Measurements from ENCODE around the gene PNLDC1. TPM values are rescaled to one million over a fixed set of nuclear protein-coding genes. Genes with fewer than 3 reads are reported as not detected.
A peak's percentile ranks its signal among the peaks of the same experiment; 100 is the strongest.

Gene PNLDC1
- total and polyA plus RNA-seq, 5 donors from 2014 or later = 0.21 TPM; not detected in 4

DNA sequence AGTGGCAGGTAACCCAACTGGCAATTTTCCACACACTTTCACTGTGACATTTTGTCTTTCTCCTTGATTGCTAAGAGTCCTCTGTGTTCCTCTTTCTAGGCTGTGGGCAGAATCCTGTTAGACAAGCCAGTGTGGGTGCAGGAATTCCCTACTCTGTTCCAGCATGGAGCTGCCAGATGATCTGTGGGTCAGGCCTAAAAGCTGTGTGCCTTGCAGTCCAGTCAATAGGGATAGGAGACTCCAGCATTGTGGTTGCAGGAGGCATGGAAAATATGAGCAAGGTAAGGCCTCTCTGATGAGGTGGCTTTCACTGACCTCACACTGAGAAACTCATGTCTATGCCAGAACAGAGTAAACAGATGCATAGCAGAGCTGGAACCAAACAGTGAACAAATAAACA lies 33.2 kb upstream of the PNLDC1 start:
- Mint-ChIP-seq H3K9me3 (peaks cover 0 to 6% (median 2%) of the 10 kb centered on the region in 7 donors), H3K36me3 (peaks cover 51% of the 10 kb centered on the region), H3K4me3 (no peak overlapping the region), H3K27me3 (no peaks in the 10 kb centered on the region), H3K4me1 (peaks cover 4 to 23% (median 15%) of the 10 kb centered on the region in 4 donors), H3K27ac (no peak overlapping the region)
- Histone ChIP-seq H3K36me3 (ENCODE audit: control insufficient read depth, insufficient read depth, low read length) (peaks cover 37% of the 10 kb centered on the region), H3K9me3 (ENCODE audit: control insufficient read depth in 2 of 2, low read length in 2 of 2) (no peaks in the 10 kb centered on the region), H3K27me3 (ENCODE audit: control insufficient read depth, insufficient read depth, low read length) (no peaks in the 10 kb centered on the region), H3K4me3 (ENCODE audit: low read depth, low read length) (no peak overlapping the region), H3K27ac (ENCODE audit: insufficient read depth, low read length, poor library complexity, severe bottlenecking) (no peak overlapping the region), H3K4me1 (ENCODE audit: control insufficient read depth, insufficient read depth, low read length, poor library complexity, severe bottlenecking) (peaks cover 10% of the 10 kb centered on the region)
- ATAC-seq (ENCODE audit: low read depth in 2 of 2) (no peak), DNase-seq (no peak)

- Histone ChIP-seq H3K9me3 (ENCODE audit: control insufficient read depth in 2 of 2, low read length in 2 of 2) (no peaks in the 10 kb centered on the region), H3K36me3 (ENCODE audit: control insufficient read depth, insufficient read depth, low read length) (peaks cover 39% of the 10 kb centered on the region), H3K4me1 (ENCODE audit: control insufficient read depth, insufficient read depth, low read length, poor library complexity, severe bottlenecking) (no peaks in the 10 kb centered on the region), H3K27me3 (ENCODE audit: control insufficient read depth, insufficient read depth, low read length) (no peaks in the 10 kb centered on the region), H3K4me3 (ENCODE audit: low read depth, low read length) (no peak overlapping the region), H3K27ac (ENCODE audit: insufficient read depth, low read length, poor library complexity, severe bottlenecking) (no peak overlapping the region)
- ATAC-seq (ENCODE audit: low read depth in 2 of 2) (no peak), DNase-seq (no peak)
- H3K27me3 Mint-ChIP-seq = no peaks in the 10 kb centered on the region
- H3K4me3 Mint-ChIP-seq = no peak overlapping the region
- peaks cover 51% of the 10 kb centered on the region for H3K36me3 Mint-ChIP-seq
- peaks cover 0 to 15% (median 7%) of the 10 kb centered on the region in 4 donors for H3K4me1 Mint-ChIP-seq
- H3K27ac Mint-ChIP-seq = no peak overlapping the region
- H3K9me3 Mint-ChIP-seq = peaks cover 0 to 6% (median 2%) of the 10 kb centered on the region in 7 donors
These were observed 30.6 kb upstream of the PNLDC1 start for GRCh38 chr6:159769470-159769869.

DNA sequence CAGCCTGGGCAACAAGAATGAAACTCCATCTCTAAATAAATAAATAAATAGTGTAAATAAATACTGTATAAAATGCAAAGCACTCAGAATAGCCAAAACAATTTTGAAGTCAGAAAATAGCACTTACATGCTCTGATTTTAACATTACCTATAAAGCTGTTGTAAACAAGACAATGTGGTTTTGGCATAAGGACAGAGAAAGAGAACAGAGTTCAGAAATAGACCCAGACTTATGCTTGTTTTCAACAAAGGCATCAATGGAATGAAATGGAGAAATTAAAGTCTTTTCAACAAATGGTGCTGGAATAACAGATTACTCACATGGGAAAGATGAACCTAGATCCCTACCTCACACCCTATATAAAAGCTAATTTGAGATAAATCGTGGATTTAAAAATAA lies 27.9 kb upstream of the PNLDC1 start:
- peaks cover 55% of the 10 kb centered on the region for H3K36me3 Mint-ChIP-seq
- ATAC-seq (ENCODE audit: low read depth in 2 of 2) (no peak), DNase-seq (no peak)
- peak overlapping the region in 1 of 4 donors; percentile 32 for H3K4me3 Mint-ChIP-seq
- no peak overlapping the region for H3K4me3 ChIP-seq (ENCODE audit: low read depth, low read length)
- no peaks in the 10 kb centered on the region for H3K27me3 ChIP-seq (ENCODE audit: control insufficient read depth, insufficient read depth, low read length)
- H3K27ac ChIP-seq (ENCODE audit: insufficient read depth, low read length, poor library complexity, severe bottlenecking) = no peak overlapping the region
- H3K4me1 Mint-ChIP-seq = peaks cover 0 to 11% (median 0%) of the 10 kb centered on the region in 4 donors
- H3K4me1 ChIP-seq (ENCODE audit: control insufficient read depth, insufficient read depth, low read length, poor library complexity, severe bottlenecking) = no peaks in the 10 kb centered on the region
- peaks cover 0 to 6% (median 2%) of the 10 kb centered on the region in 7 donors for H3K9me3 Mint-ChIP-seq
- H3K36me3 ChIP-seq (ENCODE audit: control insufficient read depth, insufficient read depth, low read length) = peaks cover 46% of the 10 kb centered on the region
- H3K27ac Mint-ChIP-seq = no peak overlapping the region
- no peaks in the 10 kb centered on the region for H3K9me3 ChIP-seq (ENCODE audit: control insufficient read depth in 2 of 2, low read length in 2 of 2)
- H3K27me3 Mint-ChIP-seq = no peaks in the 10 kb centered on the region

- Mint-ChIP-seq H3K36me3 (peaks cover 59% of the 10 kb centered on the region), H3K27me3 (no peaks in the 10 kb centered on the region), H3K9me3 (no peaks in the 10 kb centered on the region), H3K27ac (peak overlapping the region in 2 of 3 donors; percentile 20 to 60), H3K4me3 (no peak overlapping the region), H3K4me1 (peaks cover 5 to 8% (median 7%) of the 10 kb centered on the region in 4 donors)
- no peak overlapping the region for H3K4me3 ChIP-seq (ENCODE audit: low read depth, low read length)
- H3K36me3 ChIP-seq (ENCODE audit: control insufficient read depth, insufficient read depth, low read length) = peaks cover 74% of the 10 kb centered on the region
- no peaks in the 10 kb centered on the region for H3K9me3 ChIP-seq (ENCODE audit: control insufficient read depth in 2 of 2, low read length in 2 of 2)
- H3K27me3 ChIP-seq (ENCODE audit: control insufficient read depth, insufficient read depth, low read length) = no peaks in the 10 kb centered on the region
- peaks cover under 1% of the 10 kb centered on the region for H3K4me1 ChIP-seq (ENCODE audit: control insufficient read depth, insufficient read depth, low read length, poor library complexity, severe bottlenecking)
- H3K27ac ChIP-seq (ENCODE audit: insufficient read depth, low read length, poor library complexity, severe bottlenecking) = no peak overlapping the region
- no peak for DNase-seq
- ATAC-seq (ENCODE audit: low read depth in 2 of 2) = no peak
These were observed 22.7 kb upstream of the PNLDC1 start for GRCh38 chr6:159777240-159777904.

GRCh38 chr6:159778131-159778530 lies 21.9 kb upstream of the PNLDC1 start:
- Histone ChIP-seq H3K27me3 (ENCODE audit: control insufficient read depth, insufficient read depth, low read length) (no peaks in the 10 kb centered on the region), H3K36me3 (ENCODE audit: control insufficient read depth, insufficient read depth, low read length) (peaks cover 80% of the 10 kb centered on the region), H3K4me3 (ENCODE audit: low read depth, low read length) (no peak overlapping the region), H3K27ac (ENCODE audit: insufficient read depth, low read length, poor library complexity, severe bottlenecking) (no peak overlapping the region), H3K9me3 (ENCODE audit: control insufficient read depth in 2 of 2, low read length in 2 of 2) (no peaks in the 10 kb centered on the region), H3K4me1 (ENCODE audit: control insufficient read depth, insufficient read depth, low read length, poor library complexity, severe bottlenecking) (peaks cover 7% of the 10 kb centered on the region)
- Mint-ChIP-seq H3K27me3 (no peaks in the 10 kb centered on the region), H3K36me3 (peaks cover 67% of the 10 kb centered on the region), H3K9me3 (no peaks in the 10 kb centered on the region), H3K4me3 (no peak overlapping the region), H3K4me1 (peaks cover 13 to 16% (median 15%) of the 10 kb centered on the region in 4 donors), H3K27ac (peak overlapping the region in 1 of 3 donors; percentile 20)
- ATAC-seq (ENCODE audit: low read depth in 2 of 2) (no peak), DNase-seq (no peak)

- peak overlapping the region in 1 of 3 donors; percentile 20 for H3K27ac Mint-ChIP-seq
- peaks cover 13 to 19% (median 15%) of the 10 kb centered on the region in 4 donors for H3K4me1 Mint-ChIP-seq
- peaks cover 84% of the 10 kb centered on the region for H3K36me3 ChIP-seq (ENCODE audit: control insufficient read depth, insufficient read depth, low read length)
- ATAC-seq (ENCODE audit: low read depth in 2 of 2) (no peak), DNase-seq (no peak)
- no peaks in the 10 kb centered on the region for H3K27me3 ChIP-seq (ENCODE audit: control insufficient read depth, insufficient read depth, low read length)
- H3K27me3 Mint-ChIP-seq = no peaks in the 10 kb centered on the region
- peaks cover 70% of the 10 kb centered on the region for H3K36me3 Mint-ChIP-seq
- H3K4me3 ChIP-seq (ENCODE audit: low read depth, low read length) = no peak overlapping the region
- peaks cover 7% of the 10 kb centered on the region for H3K4me1 ChIP-seq (ENCODE audit: control insufficient read depth, insufficient read depth, low read length, poor library complexity, severe bottlenecking)
- H3K27ac ChIP-seq (ENCODE audit: insufficient read depth, low read length, poor library complexity, severe bottlenecking) = no peak overlapping the region
- H3K9me3 ChIP-seq (ENCODE audit: control insufficient read depth in 2 of 2, low read length in 2 of 2) = no peaks in the 10 kb centered on the region
- H3K4me3 Mint-ChIP-seq = no peak overlapping the region
- H3K9me3 Mint-ChIP-seq = no peaks in the 10 kb centered on the region
These were observed 21.5 kb upstream of the PNLDC1 start for GRCh38 chr6:159778542-159779103.

DNA sequence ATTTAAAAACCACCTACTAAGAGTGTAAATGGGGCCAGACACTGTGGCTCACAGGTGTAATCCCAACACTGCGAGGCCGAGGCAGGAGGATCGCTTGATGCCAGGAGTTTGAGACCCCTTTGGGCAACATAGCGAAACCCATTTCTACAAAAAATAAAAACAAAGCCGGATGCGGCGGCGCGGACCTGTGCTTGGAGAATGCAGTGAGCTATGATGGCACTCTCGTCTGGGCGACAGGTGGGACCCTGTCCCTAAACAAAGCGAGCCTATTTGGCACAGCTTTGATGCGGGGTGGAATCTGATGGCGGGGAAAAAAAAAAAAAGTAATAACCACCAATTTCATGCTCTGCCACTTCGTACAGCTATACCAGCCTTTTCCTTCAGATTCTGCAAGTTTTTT lies 11.8 kb upstream of the PNLDC1 start:
- DNase-seq (peak in 1 of 3 donors; percentile 4), ATAC-seq (ENCODE audit: low read depth in 2 of 2) (no peak)
- H3K27me3 Mint-ChIP-seq = peaks cover 8% of the 10 kb centered on the region
- peaks cover 39% of the 10 kb centered on the region for H3K36me3 Mint-ChIP-seq
- no peaks in the 10 kb centered on the region for H3K9me3 ChIP-seq (ENCODE audit: control insufficient read depth in 2 of 2, low read length in 2 of 2)
- H3K4me3 Mint-ChIP-seq = peak overlapping the region; percentile 90 to 100 (median 99)
- peak overlapping the region; percentile 97 for H3K27ac ChIP-seq (ENCODE audit: insufficient read depth, low read length, poor library complexity, severe bottlenecking)
- no peaks in the 10 kb centered on the region for H3K27me3 ChIP-seq (ENCODE audit: control insufficient read depth, insufficient read depth, low read length)
- H3K4me3 ChIP-seq (ENCODE audit: low read depth, low read length) = peak overlapping the region; percentile 86
- H3K36me3 ChIP-seq (ENCODE audit: control insufficient read depth, insufficient read depth, low read length) = peaks cover 48% of the 10 kb centered on the region
- H3K4me1 Mint-ChIP-seq = peaks cover 11 to 72% (median 48%) of the 10 kb centered on the region in 4 donors
- H3K4me1 ChIP-seq (ENCODE audit: control insufficient read depth, insufficient read depth, low read length, poor library complexity, severe bottlenecking) = peaks cover 29% of the 10 kb centered on the region
- no peaks in the 10 kb centered on the region for H3K9me3 Mint-ChIP-seq
- H3K27ac Mint-ChIP-seq = peak overlapping the region; percentile 89 to 97 (median 92)
